Activated B cell treated with CpG ODN at 0.5 μM for 24 hours (primary cell): Measurements from ENCODE around the gene PROX1. TPM values are rescaled to one million over a fixed set of nuclear protein-coding genes. Genes with fewer than 3 reads are reported as not detected.

ENCODE experiments used
- ATAC-seq: fragments of 200-7000 bp; cut with Tn5 transposase; one replicate; pipeline ENCODE4 v1.10.0; 2021; ENCODE audit warnings: low read depth, mild to moderate bottlenecking, moderate library complexity
- CTCF ChIA-PET: fragments of 350-600 bp; sonication (Branson Sonifier 250); formaldehyde crosslinking; loops from one replicate; lab custom pipeline; 2021; ENCODE audit warnings: antibody characterized with exemption; lab: Charles Lee
- POLR2A ChIA-PET: fragments of 350-600 bp; sonication (Branson Sonifier 250); formaldehyde crosslinking; loops from one replicate; lab custom pipeline; 2021; ENCODE audit warnings: antibody characterized with exemption; lab: Charles Lee
- DNase-seq: peaks from one replicate; pipeline ENCODE4 v3.0.0; 2022
- H3K27ac Mint-ChIP-seq: one replicate; pipeline ENCODE4 v1.8.0; 2020; ENCODE audit warnings: mixed read lengths
- H3K27me3 Mint-ChIP-seq: one replicate; pipeline ENCODE4 v1.8.0; 2021; ENCODE audit warnings: mixed read lengths
- H3K36me3 Mint-ChIP-seq: one replicate; pipeline ENCODE4 v1.8.0; 2021; ENCODE audit warnings: low read depth, mixed read lengths
- H3K4me1 Mint-ChIP-seq: one replicate; pipeline ENCODE4 v1.8.0; 2021; ENCODE audit warnings: mixed read lengths
- H3K4me3 Mint-ChIP-seq: one replicate; pipeline ENCODE4 v1.8.0; 2020; ENCODE audit warnings: mild to moderate bottlenecking, mixed read lengths
- H3K9me3 Mint-ChIP-seq: one replicate; pipeline ENCODE4 v1.8.0; 2020; ENCODE audit warnings: mixed read lengths
- intact Hi-C: fragments of 100-400 bp; cut with micrococcal nuclease; formaldehyde crosslinking; loops from one replicate; pipeline ENCODE4 v1.15.1; 2024
- total RNA-seq: library from RNA; stranded (reverse); gene quantifications from 2 replicates; pipeline ENCODE4 v1.2.3, GENCODE V29; 2022
- TF ChIP-seq, protein P1 (sequence below): fragments of 200-600 bp; IDR thresholded peaks from one replicate; pipeline ENCODE4 v1.8.0; 2022; ENCODE audit warnings: antibody characterized with exemption, mild to moderate bottlenecking

The PROX1 gene
- total RNA-seq, 1 donor from 2014 or later: 1.00 TPM

DNA sequence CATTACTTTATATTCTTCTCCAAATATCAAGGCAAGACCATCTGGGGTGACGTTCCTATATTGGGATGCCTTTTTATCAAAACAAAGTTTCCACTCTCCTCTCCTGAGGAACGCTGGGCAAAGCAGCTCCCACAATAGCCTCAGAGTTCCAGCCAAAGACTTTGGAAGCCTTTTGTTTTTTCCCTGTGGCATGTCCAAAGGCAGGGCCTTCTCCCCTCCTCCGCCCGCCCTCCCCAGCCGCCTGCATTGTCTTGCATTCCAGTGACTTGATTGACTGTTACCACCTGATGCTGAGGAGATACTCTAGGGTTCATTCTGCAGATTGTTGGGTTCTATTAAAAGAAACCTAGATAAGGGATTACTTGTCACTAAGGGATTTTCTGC, 43.5 kb downstream of the PROX1 start:
- H3K27me3 Mint-ChIP-seq: no peaks in the 10 kb centered on the region
- no peak overlapping the region for H3K27ac Mint-ChIP-seq
- no peak overlapping the region for H3K4me3 Mint-ChIP-seq
- no peaks in the 10 kb centered on the region for H3K9me3 Mint-ChIP-seq
- ATAC-seq (no peak), DNase-seq (no peak)
- H3K36me3 Mint-ChIP-seq: no peaks in the 10 kb centered on the region
- intact Hi-C loops: no loop called here
- CTCF ChIA-PET: no interaction called here
- no peaks in the 10 kb centered on the region for H3K4me1 Mint-ChIP-seq
- POLR2A ChIA-PET: no interaction called here
- TF ChIP-seq, protein P1, sequence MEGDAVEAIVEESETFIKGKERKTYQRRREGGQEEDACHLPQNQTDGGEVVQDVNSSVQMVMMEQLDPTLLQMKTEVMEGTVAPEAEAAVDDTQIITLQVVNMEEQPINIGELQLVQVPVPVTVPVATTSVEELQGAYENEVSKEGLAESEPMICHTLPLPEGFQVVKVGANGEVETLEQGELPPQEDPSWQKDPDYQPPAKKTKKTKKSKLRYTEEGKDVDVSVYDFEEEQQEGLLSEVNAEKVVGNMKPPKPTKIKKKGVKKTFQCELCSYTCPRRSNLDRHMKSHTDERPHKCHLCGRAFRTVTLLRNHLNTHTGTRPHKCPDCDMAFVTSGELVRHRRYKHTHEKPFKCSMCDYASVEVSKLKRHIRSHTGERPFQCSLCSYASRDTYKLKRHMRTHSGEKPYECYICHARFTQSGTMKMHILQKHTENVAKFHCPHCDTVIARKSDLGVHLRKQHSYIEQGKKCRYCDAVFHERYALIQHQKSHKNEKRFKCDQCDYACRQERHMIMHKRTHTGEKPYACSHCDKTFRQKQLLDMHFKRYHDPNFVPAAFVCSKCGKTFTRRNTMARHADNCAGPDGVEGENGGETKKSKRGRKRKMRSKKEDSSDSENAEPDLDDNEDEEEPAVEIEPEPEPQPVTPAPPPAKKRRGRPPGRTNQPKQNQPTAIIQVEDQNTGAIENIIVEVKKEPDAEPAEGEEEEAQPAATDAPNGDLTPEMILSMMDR: no peak

DNA sequence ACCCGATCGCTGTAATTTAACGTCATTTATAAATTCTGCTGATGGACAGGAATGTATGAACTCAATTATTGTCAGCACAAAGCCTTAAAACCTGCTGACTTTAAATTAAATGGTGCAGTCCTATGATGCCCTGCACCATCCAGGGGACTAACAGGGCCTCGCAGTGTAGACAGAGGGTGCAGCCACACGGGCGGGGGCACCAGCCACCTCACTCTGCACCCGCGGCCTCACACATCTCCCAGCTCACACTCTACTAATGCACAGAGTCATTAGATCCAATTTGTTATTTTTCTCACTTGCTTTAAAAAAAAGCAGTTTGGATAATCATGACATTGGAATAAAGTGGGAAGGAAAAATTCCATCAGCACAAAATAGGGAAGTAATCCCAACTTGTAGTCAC, 49.7 kb downstream of the PROX1 start:
- Mint-ChIP-seq H3K4me1 (no peaks in the 10 kb centered on the region), H3K27ac (no peak overlapping the region), H3K9me3 (no peaks in the 10 kb centered on the region), H3K27me3 (no peaks in the 10 kb centered on the region), H3K36me3 (no peaks in the 10 kb centered on the region), H3K4me3 (no peak overlapping the region)
- ATAC-seq (no peak), DNase-seq (no peak)
- ChIA-PET POLR2A (no interaction called here), CTCF (no interaction called here)
- TF ChIP-seq, protein P1: no peak
- intact Hi-C loops: no loop called here

DNA sequence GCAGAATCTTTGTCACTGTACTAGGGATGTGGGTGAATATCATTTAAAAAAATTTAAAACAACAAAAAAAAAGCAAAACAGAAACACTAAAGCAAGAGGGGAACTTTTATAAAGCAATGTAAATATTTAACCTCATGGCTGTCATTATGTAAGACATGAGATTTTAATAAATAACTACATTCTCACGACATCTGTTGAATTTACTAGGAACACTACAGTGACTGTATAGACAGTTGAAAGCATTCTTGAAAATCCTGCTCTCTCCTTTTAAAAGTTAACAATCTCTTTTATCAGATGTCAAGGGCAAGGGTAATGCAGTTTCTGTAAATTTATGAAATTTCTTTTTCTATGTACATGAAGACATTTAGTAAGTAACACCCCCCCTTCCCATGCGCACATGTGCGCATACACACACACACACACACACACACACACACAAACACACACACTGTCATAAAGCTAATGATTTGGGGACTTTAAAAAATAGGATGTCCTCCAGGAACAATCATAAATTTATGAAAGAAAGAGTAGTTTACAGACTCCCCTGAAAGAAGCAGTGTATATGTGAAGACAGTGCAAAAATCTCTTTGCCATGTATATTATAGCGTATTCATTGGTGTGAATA, 51.7 kb downstream of the PROX1 start:
- ChIA-PET CTCF (no interaction called here), POLR2A (no interaction called here)
- Mint-ChIP-seq H3K27ac (no peak overlapping the region), H3K4me1 (no peaks in the 10 kb centered on the region), H3K9me3 (no peaks in the 10 kb centered on the region), H3K27me3 (no peaks in the 10 kb centered on the region), H3K4me3 (no peak overlapping the region), H3K36me3 (no peaks in the 10 kb centered on the region)
- intact Hi-C loops: no loop called here
- DNase-seq: no peak
- TF ChIP-seq, protein P1: no peak
- no peak for ATAC-seq

DNA sequence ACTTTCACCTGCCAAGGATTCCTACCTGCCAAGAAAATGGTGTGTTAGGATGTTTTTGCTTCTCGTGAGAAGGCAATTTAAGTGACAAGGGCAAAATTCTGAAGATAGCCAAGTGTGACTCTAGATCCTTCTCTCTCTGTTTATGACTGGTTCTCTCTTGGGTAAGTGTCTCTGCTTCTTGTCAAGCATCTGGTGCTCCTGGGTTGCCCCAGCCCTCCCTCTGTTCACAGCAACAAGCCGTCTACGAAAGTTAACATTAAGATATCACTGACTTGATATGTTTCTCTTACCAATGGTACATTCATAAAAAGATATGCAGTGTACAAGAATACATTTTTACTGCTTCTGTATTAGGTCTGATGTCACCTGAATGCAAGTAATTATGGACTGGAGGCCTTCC, 55.4 kb downstream of the PROX1 start:
- Mint-ChIP-seq H3K4me3 (no peak overlapping the region), H3K27me3 (no peaks in the 10 kb centered on the region), H3K36me3 (no peaks in the 10 kb centered on the region), H3K27ac (no peak overlapping the region), H3K4me1 (no peaks in the 10 kb centered on the region), H3K9me3 (peaks cover 6% of the 10 kb centered on the region)
- ChIA-PET POLR2A (no interaction called here), CTCF (no interaction called here)
- intact Hi-C loops: no loop called here
- DNase-seq (no peak), ATAC-seq (no peak)
- TF ChIP-seq, protein P1: no peak

DNA sequence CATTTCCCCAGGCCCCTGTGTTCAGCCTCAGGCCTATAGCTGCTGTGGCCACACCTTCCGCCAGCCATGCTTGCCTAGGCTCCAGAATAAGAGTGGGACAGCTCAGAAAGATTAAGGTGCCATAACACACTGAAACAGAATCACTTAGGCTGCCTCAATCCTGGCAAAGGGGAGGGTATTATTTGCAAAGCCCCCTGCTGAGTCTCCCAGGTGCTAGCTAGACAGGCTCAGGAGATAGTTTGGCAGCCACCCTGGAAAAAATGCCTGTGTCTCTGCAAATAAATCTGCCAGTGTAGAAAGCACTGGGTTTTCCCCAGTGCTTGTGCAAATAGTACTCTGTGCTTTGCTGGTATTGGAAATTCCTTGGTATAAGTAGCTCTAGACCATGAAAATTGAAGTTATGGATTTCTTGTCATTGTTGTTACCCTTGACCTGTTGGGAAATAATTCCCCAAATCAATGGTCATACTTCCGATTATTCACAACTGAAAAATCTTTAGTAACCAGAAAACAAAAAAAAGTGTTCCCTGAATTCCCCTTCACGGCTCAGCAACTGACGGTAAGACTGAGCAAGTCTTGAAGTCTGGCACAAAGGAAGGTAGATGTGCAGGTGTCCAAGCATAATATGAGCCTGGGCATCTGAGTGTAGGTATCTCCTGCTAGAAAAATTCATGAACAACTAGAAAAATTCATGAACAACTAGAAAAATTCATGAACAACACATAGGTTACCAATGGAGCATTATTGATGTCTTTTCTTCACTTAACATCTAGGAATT, 56.9 kb downstream of the PROX1 start:
- no peak for ATAC-seq
- no peaks in the 10 kb centered on the region for H3K27me3 Mint-ChIP-seq
- no peaks in the 10 kb centered on the region for H3K36me3 Mint-ChIP-seq
- CTCF ChIA-PET: no interaction called here
- DNase-seq: no peak
- no peaks in the 10 kb centered on the region for H3K4me1 Mint-ChIP-seq
- TF ChIP-seq, protein P1: no peak
- POLR2A ChIA-PET: no interaction called here
- no peak overlapping the region for H3K27ac Mint-ChIP-seq
- intact Hi-C loops: no loop called here
- no peak overlapping the region for H3K4me3 Mint-ChIP-seq
- H3K9me3 Mint-ChIP-seq: peaks cover 12% of the 10 kb centered on the region
